ENCODE data around the gene TMEM259.

The TMEM259 gene

DNA sequence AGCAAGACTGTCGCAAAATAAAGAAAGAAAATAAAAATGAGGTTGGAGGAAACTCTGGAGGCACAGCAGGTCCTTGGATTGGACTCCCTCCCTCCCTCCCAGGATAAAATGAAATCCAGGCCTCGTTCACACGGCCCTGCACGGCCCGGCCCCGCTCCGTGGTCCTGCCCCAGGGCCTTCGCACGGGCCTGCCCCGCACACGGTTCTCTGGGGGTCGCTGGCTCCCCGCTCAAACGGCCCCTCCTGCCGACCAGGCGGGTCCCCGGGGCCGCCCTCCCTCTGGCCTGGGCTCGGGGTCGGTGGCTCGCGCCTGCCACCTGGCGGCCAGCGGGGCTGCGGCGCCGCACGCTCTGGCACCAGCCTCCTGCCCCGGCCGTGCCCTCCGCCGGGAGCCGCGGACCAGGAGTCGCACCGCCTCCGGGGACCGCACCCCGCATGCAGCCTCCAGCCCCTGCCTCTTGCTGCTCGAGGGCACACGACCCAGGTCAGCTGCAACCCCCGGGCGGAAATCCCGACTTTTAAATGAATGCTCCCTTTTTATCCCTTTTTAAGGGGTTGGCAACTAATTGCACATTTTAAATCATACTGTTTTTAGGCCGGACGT, 38.3 kb downstream of the TMEM259 start:
- no peak for FAIRE-seq

DNA sequence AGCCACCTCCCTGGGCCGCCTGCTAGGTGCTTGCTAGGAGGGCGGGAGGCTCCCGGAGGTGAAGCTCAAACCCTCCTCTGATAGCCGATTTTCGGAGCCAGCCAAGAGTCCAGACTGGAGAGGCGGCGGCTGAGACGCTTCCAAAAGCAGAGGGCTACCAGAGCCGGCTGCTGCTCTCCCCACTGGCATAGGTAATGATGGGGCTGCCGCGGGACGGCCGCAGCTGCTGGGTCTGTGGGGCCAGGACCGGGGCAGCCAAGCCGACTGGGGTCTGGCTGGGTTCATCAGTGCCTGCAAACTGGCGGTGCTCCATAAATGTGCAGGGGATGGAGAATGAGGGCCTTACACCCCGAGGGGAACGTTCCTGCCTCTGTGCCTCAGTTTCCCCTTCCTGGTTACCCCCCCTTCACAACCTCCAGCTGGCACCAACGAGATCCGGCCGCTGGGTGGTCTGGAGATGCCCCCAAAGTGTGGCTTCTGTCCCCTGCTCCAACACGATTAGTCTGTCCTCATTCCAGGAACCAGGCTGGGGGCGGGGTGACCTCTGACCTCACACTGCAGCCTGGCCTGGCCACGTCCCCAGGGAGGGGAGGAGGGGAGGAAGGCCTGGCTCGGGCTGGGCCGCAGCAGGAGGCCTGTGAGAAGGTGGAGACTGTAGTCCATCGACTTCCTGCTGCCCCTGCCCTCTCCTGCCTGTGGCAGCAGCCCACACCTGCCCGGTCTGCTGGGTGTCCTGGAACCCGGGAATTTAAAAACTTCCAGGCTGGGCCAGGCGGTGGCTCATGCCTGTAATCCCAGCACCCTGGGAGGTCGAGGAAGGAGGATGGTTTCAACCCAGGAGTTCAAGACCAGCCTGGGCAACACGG, 40.6 kb downstream of the TMEM259 start:
- no peak for FAIRE-seq

DNA sequence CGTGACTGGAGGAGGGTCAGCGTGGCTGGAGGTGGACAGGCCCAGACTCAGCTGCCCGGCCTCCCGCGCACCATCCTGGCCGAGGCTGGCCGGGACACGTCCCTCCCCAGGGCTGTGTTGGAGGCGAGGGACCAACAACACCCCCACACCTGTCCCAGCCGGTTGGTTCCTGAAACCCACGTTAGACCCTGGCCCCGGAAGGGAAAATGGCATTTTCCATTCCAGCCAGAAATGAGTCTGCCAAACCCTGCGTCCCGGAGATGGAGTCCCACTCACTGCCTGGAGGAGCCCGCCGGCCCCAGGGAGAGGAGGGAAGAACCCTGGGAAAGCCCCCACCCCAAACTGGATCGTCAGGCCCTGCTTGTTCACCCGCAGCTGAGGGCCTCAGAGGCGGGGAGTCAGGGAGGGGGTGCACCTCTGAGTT, 41.6 kb downstream of the TMEM259 start:
- FAIRE-seq: no peak

DNA sequence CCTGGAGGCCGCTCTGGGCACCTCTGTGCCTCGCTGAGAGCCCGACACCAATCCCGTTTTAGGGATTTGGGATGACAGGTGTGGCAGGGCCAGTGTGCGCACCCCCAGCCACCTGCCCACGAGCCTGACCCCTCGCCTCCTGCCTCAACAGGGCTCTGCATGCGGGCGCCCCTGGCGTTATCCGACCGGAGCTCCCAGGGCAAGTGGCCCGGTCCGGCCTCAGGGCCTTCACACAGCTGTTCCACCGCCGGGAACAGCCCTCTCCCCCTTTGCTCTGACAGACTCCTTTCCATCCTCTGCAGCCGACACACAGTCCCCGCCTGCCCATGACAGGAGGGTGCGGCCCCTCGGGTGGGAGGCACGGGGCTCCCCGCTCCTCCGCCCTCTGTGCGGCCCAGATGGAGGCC, 43.9 kb downstream of the TMEM259 start:
- no peak for FAIRE-seq

DNA sequence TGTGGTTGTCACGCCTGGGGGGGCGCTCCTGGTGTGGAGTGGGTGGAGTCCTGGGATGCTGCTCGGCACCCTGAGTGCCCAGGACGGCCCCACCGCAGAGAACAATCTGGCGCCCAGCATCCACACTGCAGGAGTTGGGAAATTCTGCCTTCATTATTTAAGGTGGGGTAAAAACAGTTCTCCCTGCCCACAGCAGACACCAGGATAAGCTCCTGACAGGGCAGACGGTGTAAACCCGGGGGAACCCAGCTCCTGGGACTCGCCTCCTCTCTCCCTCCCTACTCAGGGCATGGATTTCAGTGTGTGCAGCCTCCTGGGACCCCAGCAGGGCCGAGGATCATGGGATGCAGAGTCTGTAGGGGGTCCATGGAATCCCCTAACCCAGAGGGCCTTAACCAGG, 44.4 kb downstream of the TMEM259 start:
- no peak for FAIRE-seq

DNA sequence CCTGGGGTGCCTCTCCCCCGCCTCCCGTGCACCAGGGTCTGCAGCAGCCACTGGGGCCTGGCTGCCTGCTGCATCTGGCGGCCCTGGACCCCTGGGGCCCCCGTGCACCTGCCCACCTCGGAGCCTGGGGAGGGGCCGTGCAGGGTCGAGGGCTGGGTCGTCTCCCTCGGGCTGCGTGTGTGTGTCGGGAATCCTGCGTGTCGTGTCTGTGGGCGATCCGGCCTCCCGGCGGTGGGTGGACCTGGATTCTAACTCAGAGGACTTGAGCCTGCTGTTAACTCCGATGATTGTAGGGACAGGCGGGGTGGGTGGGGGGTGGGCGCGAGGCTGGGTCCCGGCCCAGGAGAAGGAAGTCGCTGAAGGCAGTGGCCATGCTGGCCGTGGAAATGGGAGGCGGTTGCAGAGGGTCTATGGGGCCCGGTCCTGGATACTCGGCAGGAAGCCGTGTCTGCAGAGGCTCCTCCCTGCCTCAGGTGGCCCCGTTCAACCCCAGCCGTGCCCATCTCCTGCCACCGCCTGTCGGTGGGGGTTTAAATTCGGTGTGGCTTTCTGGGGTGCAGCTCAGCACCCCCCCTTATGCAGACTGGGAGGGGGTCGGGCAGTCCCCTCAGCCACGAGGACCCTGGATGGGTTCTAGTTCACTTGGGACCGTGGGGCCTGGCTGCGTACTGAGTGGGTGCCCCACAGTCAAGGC, 46.2 kb downstream of the TMEM259 start:
- FAIRE-seq: no peak

DNA sequence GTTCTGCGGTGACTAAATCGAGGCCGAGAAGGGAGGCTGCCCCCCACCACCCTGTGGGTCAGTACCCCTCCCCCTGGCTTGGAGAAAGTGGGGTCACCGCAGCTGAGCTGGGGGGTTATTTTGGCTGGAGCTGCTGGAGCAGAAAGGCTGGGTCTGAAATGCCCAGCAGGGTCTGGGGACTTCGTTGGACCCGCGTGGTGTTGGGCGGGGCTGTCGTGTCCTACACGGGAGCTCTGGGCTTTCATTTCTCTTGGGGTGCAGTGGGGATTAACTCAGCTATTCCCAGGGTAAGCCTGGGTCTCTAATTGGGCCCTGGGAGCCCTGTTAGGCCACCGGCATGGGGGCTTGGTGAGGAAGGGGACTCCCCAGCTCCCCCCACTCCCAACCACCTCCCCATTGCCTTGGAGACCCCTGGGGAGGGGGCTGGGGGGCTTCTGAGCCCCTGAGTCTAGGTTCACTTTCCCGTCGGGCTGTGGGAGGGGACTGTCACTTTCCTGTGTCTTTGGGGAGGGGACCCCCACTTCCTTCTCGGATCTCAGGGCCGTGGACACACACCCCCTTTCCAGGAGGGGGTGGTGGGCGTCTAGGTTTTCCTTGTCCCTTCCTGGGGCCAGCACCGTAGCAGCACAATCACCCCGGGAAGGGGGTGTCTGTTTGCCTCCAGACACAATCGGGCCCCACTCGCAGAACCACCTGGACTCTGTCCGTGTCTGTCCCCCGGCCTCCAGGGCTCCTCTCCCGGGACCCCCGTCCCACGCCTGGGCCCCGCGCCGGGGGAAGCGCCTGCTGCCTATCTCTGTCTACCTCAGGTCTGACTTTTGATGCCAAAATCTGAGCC, 47.0 kb downstream of the TMEM259 start:
- no peak for FAIRE-seq

DNA sequence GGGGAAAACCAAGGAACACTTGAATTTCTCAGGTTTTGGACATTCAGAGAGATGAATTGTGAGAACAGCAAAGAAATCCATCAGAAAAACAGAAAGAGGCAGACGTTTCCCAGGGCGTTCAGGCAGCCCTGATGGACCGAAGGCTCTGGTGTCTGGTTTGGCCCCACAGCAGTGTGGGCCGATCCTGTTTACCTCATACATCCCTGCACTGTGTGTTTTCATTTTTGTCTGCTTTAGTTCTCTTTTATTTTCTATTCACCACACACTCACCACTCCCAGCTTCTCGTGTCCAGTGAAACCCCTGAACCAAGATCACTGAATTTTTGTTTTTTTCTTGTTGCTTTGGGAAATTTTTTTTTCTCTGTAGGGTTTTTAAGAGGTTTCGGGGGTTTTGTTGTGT, 48.6 kb downstream of the TMEM259 start:
- FAIRE-seq: no peak

DNA sequence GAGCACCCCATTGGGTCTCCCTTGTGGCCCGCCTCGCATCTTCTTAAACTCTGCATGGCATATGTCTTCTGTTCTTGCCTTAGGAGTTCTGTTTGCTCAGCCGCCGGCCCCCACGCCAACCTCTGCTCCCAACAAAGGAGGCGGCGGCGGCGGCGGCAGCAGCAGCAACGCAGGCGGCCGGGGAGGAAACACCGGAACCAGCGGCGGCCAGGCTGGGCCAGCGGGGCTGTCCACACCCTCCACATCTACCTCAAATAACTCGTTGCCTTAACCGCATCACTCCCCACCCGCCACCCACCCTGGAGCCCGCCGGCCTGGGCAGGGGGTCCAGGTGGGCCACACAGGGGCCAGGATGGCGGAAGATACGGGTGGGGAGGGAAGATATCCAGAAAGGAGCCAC, 49.1 kb downstream of the TMEM259 start:
- no peak for FAIRE-seq

DNA sequence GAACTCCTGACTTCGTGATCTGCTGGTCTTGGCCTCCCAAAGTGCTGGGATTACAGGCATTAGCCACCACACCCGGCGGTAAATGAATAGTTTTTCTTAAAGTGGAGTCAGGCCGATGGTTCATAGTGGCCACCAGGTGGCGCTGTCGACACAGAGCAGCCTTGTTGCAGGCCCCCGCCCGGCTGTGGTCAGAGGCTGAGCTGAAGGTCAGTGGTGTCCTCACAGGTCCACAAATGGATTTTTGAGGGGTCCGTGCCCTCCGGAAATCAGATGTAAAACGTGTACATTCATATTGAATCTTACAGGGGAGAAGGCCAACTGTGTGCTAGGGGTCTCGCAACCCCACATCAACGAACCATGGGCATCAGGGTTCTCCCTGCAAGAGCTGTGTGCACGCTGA, 50.2 kb downstream of the TMEM259 start:
- FAIRE-seq: no peak

DNA sequence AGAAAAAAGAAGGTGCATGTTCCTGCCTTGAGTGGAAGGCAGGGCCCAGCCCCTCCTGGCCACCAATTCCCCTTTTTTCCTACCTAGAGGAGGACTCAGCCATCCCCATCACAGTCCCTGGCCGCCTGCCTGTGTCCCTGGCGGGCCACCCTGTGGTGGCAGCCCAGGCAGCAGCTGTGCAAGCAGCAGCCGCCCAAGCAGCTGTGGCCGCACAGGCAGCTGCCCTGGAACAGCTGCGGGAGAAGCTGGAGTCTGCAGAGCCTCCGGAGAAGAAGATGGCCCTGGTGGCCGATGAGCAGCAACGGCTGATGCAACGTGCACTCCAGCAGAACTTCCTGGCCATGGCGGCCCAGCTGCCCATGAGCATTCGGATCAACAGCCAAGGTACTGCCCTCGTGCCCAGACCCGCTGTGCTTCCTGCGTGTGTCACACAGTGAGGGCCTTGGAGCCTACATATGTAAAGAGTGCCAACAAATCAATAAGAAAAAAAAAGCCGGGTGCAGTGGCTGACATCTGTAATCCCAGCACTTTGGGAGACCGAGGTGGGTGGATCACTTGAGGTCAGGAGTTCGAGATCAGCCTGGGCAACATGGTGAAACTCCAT, 54.3 kb downstream of the TMEM259 start:
- no peak for FAIRE-seq

DNA sequence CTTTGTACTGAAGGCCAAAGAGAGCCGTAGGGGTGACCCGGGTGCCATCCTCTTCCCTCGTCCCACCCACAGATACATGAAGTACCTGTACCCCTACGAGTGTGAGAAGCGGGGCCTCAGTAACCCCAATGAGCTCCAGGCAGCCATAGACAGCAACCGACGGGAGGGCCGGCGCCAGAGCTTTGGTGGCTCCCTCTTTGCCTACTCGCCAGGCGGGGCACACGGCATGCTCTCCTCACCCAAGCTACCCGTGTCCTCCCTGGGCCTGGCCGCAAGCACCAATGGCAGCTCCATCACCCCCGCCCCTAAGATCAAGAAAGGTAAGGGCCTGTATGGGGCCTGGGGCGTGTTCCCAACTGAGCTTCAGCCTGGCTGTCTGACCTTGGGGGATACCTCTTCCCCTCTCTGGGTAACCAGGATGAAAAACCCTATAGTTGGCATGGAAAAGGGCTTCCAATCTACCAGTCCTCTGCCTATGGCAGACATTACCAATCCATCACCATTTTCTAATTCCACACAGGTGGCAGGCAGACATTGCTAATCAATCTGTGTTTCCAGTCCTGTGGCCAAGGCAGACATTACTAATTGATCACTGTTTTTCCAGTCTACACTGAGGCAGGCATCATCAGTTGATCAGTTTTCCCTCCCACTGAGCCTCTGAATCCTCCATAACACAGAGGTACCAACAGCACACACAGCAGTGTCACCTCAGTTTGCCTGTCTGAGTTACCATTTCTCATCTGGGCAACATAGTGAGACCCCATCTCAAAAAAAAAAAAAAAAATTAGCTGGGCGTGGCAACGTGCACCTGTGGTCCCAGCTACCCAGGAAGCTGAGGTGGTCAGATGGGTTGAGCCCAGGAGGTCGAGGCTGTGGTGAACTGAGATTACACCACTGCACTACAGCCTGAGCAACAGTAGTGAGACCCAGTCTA, 55.9 kb downstream of the TMEM259 start:
- no peak for FAIRE-seq

DNA sequence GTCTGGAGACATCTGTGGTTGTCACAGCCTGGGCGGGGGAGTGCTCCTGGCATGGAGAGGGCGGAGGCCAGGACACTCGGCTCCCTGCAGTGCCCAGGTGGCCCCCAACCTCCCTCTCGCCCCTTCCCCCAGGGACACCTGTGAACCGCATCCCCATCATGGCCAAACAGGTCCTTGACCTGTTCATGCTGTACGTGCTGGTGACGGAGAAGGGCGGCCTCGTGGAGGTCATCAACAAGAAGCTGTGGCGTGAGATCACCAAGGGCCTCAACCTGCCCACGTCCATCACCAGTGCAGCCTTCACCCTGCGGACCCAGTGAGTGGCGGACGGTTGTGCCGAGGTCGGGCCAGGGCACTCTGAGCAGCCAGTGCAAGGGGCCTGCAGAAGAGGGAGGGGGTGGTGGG, 56.8 kb downstream of the TMEM259 start:
- no peak for FAIRE-seq

DNA sequence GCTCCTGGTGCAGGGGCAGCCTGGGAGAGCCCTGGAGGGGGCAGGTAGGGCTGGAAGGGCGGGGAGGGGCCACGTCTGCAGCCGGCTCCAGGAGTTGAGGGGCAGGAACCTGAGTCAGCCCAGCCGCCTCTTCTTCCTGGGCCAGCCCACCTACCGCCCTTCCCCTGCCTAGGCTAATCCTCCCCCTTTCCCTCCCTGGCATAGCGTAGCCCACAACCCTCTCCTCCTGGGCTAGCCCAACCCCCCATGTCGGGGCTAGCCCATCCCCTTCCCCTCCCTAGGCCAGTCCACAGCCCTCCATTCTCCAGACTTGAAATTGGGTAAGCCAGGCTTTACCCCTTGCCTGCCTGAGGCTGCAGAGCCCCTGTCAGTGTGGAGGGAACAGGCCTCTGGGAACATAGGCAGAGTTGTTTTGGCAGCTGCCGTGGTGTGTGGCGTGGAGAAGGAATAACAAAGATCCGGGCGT, 57.4 kb downstream of the TMEM259 start:
- no peak for FAIRE-seq

DNA sequence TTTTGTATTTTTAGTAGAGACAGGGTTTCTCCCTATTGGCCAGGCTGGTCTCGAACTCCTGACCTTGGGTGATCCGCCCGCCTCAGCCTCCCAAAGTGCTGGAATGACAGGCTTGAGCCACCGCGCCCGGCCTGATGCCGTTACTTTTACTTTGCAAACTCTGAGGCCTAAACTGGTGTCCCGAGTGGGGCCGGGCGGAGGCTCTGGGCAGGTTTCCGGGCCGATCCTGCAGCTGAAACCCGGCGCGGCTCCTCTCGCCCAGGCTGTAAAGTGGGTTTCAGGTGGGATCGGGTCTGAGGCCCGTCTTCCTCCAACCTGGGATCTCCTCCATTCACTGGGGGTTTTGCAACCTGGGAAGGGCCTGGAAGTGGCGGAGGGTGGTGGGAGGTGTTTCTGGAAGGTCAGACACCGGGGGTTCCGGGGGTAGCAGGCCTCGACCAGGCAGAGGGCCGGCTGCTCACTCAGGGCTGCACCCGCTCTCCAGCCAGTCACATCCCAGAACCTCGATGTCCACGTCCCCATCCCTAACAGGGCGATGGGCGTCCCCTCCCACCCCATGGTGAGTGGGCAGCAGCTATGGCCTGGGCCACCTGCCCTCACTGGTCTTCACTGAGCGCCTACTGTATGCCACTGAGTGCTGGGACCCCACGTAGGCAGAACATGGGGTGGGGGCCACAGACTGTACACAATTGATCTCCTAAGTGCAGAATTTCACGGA, 58.1 kb downstream of the TMEM259 start:
- no peak for FAIRE-seq

DNA sequence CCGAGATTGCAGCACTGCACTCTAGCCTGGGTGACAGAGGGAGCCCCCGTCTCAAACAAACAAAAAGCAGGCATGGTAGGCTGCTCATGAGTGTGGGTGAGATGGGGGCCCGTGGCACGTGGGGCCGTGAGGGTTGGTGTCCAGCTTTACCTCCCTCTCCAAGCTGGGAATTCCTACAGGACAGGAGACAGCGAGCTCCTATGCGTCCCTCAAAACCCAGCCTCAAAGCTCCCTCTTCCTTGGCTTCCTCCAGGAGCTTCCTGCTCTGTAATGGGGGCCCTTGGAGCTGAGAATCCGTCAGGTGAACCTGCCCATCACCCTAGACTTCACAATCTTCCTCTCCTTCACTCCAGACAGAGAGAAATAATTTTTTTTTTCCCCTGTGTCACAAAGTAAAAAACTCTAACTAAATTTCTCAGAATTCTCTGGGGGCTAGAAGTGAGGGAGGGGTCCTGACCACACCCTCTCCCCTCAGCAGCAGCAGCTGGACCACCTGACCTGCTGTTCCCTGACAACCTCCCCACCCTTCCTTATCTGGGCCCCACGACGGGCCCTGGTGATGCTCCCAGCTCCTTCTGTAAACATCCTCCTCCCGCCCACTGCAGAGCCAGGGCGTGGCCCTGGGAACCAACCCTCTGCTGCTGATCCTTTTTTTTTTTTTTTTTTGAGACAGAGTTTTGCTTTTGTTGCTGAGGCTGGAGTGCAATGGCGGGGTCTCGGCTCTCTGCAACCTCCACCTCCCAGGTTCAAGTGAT, 58.9 kb downstream of the TMEM259 start:
- no peak for FAIRE-seq

DNA sequence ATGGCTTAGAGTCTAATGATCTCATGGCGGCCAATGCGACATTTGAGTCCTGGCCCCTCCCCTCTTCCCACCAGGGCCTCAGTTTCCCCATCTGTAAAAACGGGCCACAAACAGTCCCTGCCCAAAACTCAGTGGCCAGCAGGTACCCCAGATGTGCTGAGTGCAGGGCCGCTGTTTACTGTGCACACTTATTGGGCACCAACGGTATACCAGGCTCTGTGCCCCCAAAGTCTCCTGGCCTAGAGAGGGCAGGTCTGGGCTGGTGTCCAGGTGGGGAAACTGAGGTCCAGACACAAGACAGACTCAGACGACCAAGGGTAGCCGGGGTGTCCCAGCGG, 60.4 kb downstream of the TMEM259 start:
- FAIRE-seq: no peak

DNA sequence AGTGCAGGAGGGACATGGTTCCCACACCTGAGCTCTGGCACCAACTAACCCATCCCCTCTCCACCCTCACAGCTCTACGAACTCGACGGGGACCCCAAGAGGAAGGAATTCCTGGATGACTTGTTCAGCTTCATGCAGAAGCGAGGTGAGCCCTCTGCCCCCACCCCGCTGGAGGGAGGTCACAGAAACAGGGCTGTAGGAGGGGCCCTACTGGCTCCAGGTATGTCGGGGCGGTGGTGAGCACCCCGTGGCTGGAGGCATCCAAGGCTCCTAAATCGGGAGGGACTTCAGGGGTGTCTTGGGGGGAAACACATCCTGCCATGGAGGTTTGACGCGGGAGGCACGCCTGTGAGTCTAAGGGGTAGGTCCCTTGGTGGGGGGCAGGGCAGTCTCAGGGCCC, 60.9 kb downstream of the TMEM259 start:
- no peak for FAIRE-seq
